OCI-LY7 (cell line): Measurements from ENCODE around the gene UHRF1. TPM values are rescaled to one million over a fixed set of nuclear protein-coding genes. Genes with fewer than 3 reads are reported as not detected.

Experiments
- BruUV-seq: library from RNA; stranded (reverse); fragments of 400-500 nt; replicated peaks from 2 replicates; lab custom pipeline; 2021; lab: Mats Ljungman, UMichigan
- CTCF ChIA-PET: fragments of 300-600 bp; sonication (Branson Sonifier 250); formaldehyde crosslinking; loops from one replicate; lab custom pipeline; 2022; ENCODE audit warnings: antibody characterized with exemption; ENCODE audit not compliant: unreplicated experiment; lab: Charles Lee
- POLR2A ChIA-PET: fragments of 300-600 bp; sonication (Branson Sonifier 250); formaldehyde crosslinking; loops from one replicate; lab custom pipeline; 2022; ENCODE audit warnings: antibody characterized with exemption; lab: Charles Lee
- DNase-seq: peaks from one replicate; pipeline ENCODE4 v3.0.0-alpha.2; 2015; ENCODE audit warnings: low spot score
- H2AFZ ChIP-seq: fragments of 200-600 bp; sonication (generic), shearing (Covaris generic); 2 replicates; pipeline ENCODE4 v1.6.1; 2014; ENCODE audit warnings: mild to moderate bottlenecking, antibody characterized with exemption, low read length, moderate library complexity
- H3K27ac ChIP-seq: fragments of 200-600 bp; sonication (generic); 2 replicates; pipeline ENCODE4 v1.5.1; 2014; ENCODE audit warnings: mixed run types, low read depth, mild to moderate bottlenecking, moderate library complexity, low read length, inconsistent platforms; ENCODE audit not compliant: poor library complexity, severe bottlenecking
- H3K36me3 ChIP-seq: fragments of 200-600 bp; sonication (generic); 2 replicates; pipeline ENCODE4 v1.6.1; 2014; ENCODE audit warnings: mild to moderate bottlenecking, antibody characterized with exemption, low read length, moderate library complexity, mixed read lengths; ENCODE audit not compliant: insufficient read depth
- H3K4me1 ChIP-seq: fragments of 200-600 bp; sonication (generic); 2 replicates; pipeline ENCODE4 v1.5.1; 2014; ENCODE audit warnings: mild to moderate bottlenecking, low read length; ENCODE audit not compliant: insufficient read depth, poor library complexity, severe bottlenecking
- H3K4me2 ChIP-seq: fragments of 200-600 bp; sonication (generic); 2 replicates; pipeline ENCODE4 v1.6.1; 2014; ENCODE audit warnings: mild to moderate bottlenecking, low read length
- H3K4me3 ChIP-seq: fragments of 200-600 bp; sonication (generic); 2 replicates; pipeline ENCODE4 v1.5.1; 2014; ENCODE audit warnings: mild to moderate bottlenecking, low read depth, low read length; ENCODE audit not compliant: poor library complexity, severe bottlenecking
- H3K79me2 ChIP-seq: fragments of 200-600 bp; sonication (generic); 2 replicates; pipeline ENCODE4 v1.6.1; 2016; ENCODE audit warnings: low read depth, mild to moderate bottlenecking, low read length, moderate library complexity, mixed read lengths; ENCODE audit not compliant: insufficient read depth
- H3K9me2 ChIP-seq: fragments of 200-600 bp; sonication (generic); 2 replicates; pipeline ENCODE4 v1.6.1; 2016; ENCODE audit warnings: mild to moderate bottlenecking, low read length, mixed read lengths; ENCODE audit not compliant: insufficient read depth
- H3K9me3 ChIP-seq: fragments of 200-600 bp; sonication (generic); 2 replicates; pipeline ENCODE4 v1.6.1; 2014; ENCODE audit warnings: mild to moderate bottlenecking, mixed run types, low read length, mixed read lengths
- H4K20me1 ChIP-seq: fragments of 200-600 bp; sonication (generic); 2 replicates; pipeline ENCODE4 v1.6.1; 2014; ENCODE audit warnings: mild to moderate bottlenecking, antibody characterized with exemption, low read length, moderate library complexity, mixed read lengths; ENCODE audit not compliant: insufficient read depth
- EZH2phosphoT487 ChIP-seq: fragments of 200-600 bp; sonication (generic); IDR thresholded peaks from 2 replicates; pipeline ENCODE4 v1.6.1; 2018; ENCODE audit warnings: low read depth, borderline replicate concordance, mild to moderate bottlenecking, mixed run types, antibody characterized with exemption, low read length, moderate library complexity, mixed read lengths
- intact Hi-C: fragments of 100-400 bp; cut with micrococcal nuclease; formaldehyde crosslinking; loops from one replicate; pipeline ENCODE4 v1.10.0; 2022; ENCODE audit not compliant: unreplicated experiment
- total RNA-seq, 2 experiments: library from RNA; depleted of rRNA in 1 of 2; stranded (reverse); fragments of >200 nt in 1 of 2; shearing (Covaris generic) in 1 of 2; gene quantifications; 2 replicates each; pipeline ENCODE4 v1.2.3, GENCODE V29; 2014 to 2022
- TF ChIP-seq, protein P1 (sequence below): fragments of 200-600 bp; sonication (generic); conservative IDR thresholded peaks from 2 replicates; pipeline ENCODE4 v1.5.1; 2014; ENCODE audit warnings: mild to moderate bottlenecking, antibody characterized with exemption, low read length, moderate library complexity, mixed read lengths

UHRF1 gene
- total RNA-seq, 2 experiments from 2014 or later = 141 to 186 TPM

GRCh38 chr19:5003781-5004180 lies 94.5 kb downstream of the UHRF1 start:
- Histone ChIP-seq H3K9me3 (no peaks in the 10 kb centered on the region), H2AFZ (no peak overlapping the region), H3K4me2 (no peak overlapping the region), H3K36me3 (no peaks in the 10 kb centered on the region), H3K4me3 (no peak overlapping the region), H3K27ac (no peak overlapping the region), H3K4me1 (no peaks in the 10 kb centered on the region), H4K20me1 (no peaks in the 10 kb centered on the region), H3K9me2 (no peaks in the 10 kb centered on the region), H3K79me2 (no peaks in the 10 kb centered on the region)
- DNase-seq = no peak
- intact Hi-C loops = no loop called here
- no peak for TF ChIP-seq EZH2phosphoT487
- TF ChIP-seq, protein P1, sequence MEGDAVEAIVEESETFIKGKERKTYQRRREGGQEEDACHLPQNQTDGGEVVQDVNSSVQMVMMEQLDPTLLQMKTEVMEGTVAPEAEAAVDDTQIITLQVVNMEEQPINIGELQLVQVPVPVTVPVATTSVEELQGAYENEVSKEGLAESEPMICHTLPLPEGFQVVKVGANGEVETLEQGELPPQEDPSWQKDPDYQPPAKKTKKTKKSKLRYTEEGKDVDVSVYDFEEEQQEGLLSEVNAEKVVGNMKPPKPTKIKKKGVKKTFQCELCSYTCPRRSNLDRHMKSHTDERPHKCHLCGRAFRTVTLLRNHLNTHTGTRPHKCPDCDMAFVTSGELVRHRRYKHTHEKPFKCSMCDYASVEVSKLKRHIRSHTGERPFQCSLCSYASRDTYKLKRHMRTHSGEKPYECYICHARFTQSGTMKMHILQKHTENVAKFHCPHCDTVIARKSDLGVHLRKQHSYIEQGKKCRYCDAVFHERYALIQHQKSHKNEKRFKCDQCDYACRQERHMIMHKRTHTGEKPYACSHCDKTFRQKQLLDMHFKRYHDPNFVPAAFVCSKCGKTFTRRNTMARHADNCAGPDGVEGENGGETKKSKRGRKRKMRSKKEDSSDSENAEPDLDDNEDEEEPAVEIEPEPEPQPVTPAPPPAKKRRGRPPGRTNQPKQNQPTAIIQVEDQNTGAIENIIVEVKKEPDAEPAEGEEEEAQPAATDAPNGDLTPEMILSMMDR = no peak
- ChIA-PET POLR2A (no interaction called here), CTCF (no interaction called here)
- no TSS peak for BruUV-seq

GRCh38 chr19:5005096-5005495 lies 95.8 kb downstream of the UHRF1 start:
- CTCF ChIA-PET = no interaction called here

GRCh38 chr19:5006201-5006600 lies 96.9 kb downstream of the UHRF1 start:
- intact Hi-C loops = no loop called here
- no peaks in the 10 kb centered on the region for H3K9me3 ChIP-seq
- H3K9me2 ChIP-seq = no peaks in the 10 kb centered on the region
- no peaks in the 10 kb centered on the region for H3K4me1 ChIP-seq
- H2AFZ ChIP-seq = no peak overlapping the region
- H3K4me3 ChIP-seq = no peak overlapping the region
- H3K36me3 ChIP-seq = no peaks in the 10 kb centered on the region
- no peak overlapping the region for H3K4me2 ChIP-seq
- TF ChIP-seq, protein P1 = no peak
- no peak for TF ChIP-seq EZH2phosphoT487
- no peaks in the 10 kb centered on the region for H3K79me2 ChIP-seq
- ChIA-PET POLR2A (no interaction called here), CTCF (no interaction called here)
- H4K20me1 ChIP-seq = no peaks in the 10 kb centered on the region
- no peak overlapping the region for H3K27ac ChIP-seq
- no peak for DNase-seq
- BruUV-seq = no TSS peak

More at GRCh38 chr19:5005096-5005495, 95.8 kb downstream of the UHRF1 start:
- H3K4me3 ChIP-seq = no peak overlapping the region
- H4K20me1 ChIP-seq = no peaks in the 10 kb centered on the region
- no peaks in the 10 kb centered on the region for H3K4me1 ChIP-seq
- no TSS peak for BruUV-seq
- no peaks in the 10 kb centered on the region for H3K79me2 ChIP-seq
- intact Hi-C loops = no loop called here
- H3K9me2 ChIP-seq = no peaks in the 10 kb centered on the region
- TF ChIP-seq, protein P1 = no peak
- TF ChIP-seq EZH2phosphoT487 = no peak
- H3K27ac ChIP-seq = no peak overlapping the region
- H2AFZ ChIP-seq = no peak overlapping the region
- H3K36me3 ChIP-seq = no peaks in the 10 kb centered on the region
- no peak overlapping the region for H3K4me2 ChIP-seq
- no peaks in the 10 kb centered on the region for H3K9me3 ChIP-seq
- POLR2A ChIA-PET = interaction anchor here (0.6 kb wide), 1 partner anchor 277 kb away, joined by 3 read pairs; no protein-coding TSS in a partner anchor
- DNase-seq = no peak
